GM15510 (cell line): ENCODE measurements around the gene UBE2QL1.

Experiments used
- POLR2A ChIP-seq: IDR thresholded peaks from 3 replicates; pipeline ENCODE4 v1.6.1; 2011; ENCODE audit warnings: borderline replicate concordance; ENCODE audit not compliant: insufficient read length; ENCODE audit errors: extremely low read depth

UBE2QL1 gene

GRCh38 chr5:6446042-6446441 is 2.6 kb upstream of the UBE2QL1 start:
- no peak for TF ChIP-seq POLR2A

- no peak for TF ChIP-seq POLR2A
These were observed 1.9 kb upstream of the UBE2QL1 start for GRCh38 chr5:6446626-6447309.

- no peak for TF ChIP-seq POLR2A
These were observed 1.1 kb upstream of the UBE2QL1 start for GRCh38 chr5:6447384-6448140.

- TF ChIP-seq POLR2A, result no peak
These were observed 543 bp upstream of the UBE2QL1 start for GRCh38 chr5:6448141-6448491.

- TF ChIP-seq POLR2A, result no peak
These were observed 953 bp downstream of the UBE2QL1 start for GRCh38 chr5:6449465-6450158.

- no peak for TF ChIP-seq POLR2A
These were observed 1.7 kb downstream of the UBE2QL1 start for GRCh38 chr5:6450319-6450833.

- no peak for TF ChIP-seq POLR2A
These were observed 4.2 kb downstream of the UBE2QL1 start for GRCh38 chr5:6452622-6453504.

- TF ChIP-seq POLR2A, result no peak
These were observed 5.4 kb downstream of the UBE2QL1 start for GRCh38 chr5:6453937-6454560.

GRCh38 chr5:6454628-6455053 is 6.0 kb downstream of the UBE2QL1 start:
- TF ChIP-seq POLR2A, result no peak

- no peak for TF ChIP-seq POLR2A
These were observed 7.0 kb downstream of the UBE2QL1 start for GRCh38 chr5:6455571-6456200.

- no peak for TF ChIP-seq POLR2A
These were observed 8.2 kb downstream of the UBE2QL1 start for GRCh38 chr5:6456766-6457370.

- no peak for TF ChIP-seq POLR2A
These were observed 8.9 kb downstream of the UBE2QL1 start for GRCh38 chr5:6457592-6457991.

- TF ChIP-seq POLR2A, result no peak
These were observed 10.2 kb downstream of the UBE2QL1 start for GRCh38 chr5:6458833-6459232.
